Skin epidermis (tissue), 12 donors: ENCODE results near the gene KCNAB1.
A peak's percentile ranks its signal among the peaks of the same experiment; 100 is the strongest.

Experiments
- H3K27ac ChIP-seq, 21 experiments: fragments of 200-600 bp; sonication (generic) in 11 of 21; one replicate each; pipeline ENCODE4 v1.5.0; 2020; ENCODE audit warnings: mild to moderate bottlenecking in 3 of 21, inconsistent platforms in 2 of 21, moderate library complexity in 2 of 21
- H3K4me3 ChIP-seq, 7 experiments: fragments of 200-600 bp; sonication (generic) in 2 of 7; one replicate each; pipeline ENCODE4 v1.5.0; 2020; ENCODE audit warnings: inconsistent platforms in 2 of 7, mild to moderate bottlenecking in 2 of 7, moderate library complexity in 1 of 7

The KCNAB1 gene

DNA sequence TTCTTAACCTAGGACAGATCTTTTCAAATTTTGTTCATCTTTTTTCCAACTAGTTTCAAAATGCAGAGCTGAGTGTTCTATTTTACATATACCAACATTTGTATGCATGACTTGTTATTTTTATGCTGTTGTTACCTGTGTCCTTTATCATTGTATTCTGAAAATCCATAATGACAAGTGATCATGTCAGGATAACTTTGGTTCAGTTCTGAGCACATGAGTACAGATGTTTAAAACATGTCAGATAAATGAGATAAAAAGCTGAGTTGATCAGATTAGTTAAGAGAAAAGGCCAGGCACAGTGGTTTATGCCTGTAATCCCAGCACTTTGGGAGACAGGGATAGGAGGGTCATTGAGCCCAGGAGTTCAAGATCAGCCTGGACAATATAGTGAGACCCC, 229.6 kb downstream of the KCNAB1 start:
- no peak overlapping the region for H3K27ac ChIP-seq

DNA sequence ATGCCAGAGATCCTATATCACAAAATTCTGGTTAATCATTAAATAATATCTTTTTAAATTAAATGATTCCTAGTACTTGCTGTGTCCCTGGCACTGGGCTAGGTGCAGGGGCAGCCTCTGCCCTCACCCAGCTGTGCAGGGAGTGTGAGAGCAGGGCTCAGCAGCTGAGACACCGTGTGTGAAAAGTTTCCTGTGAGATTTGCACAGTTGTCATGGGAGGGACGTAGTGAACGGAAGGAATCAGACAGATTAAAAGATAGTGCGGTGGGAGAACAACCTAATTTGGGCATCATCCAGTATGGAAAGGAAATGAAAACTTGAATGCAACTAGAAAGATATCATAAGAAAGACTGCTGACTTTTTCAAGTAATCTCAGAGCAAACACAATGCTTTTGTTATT, 230.4 kb downstream of the KCNAB1 start:
- H3K4me3 ChIP-seq: no peak overlapping the region

More for the DNA sequence above, 229.6 kb downstream of the KCNAB1 start:
- H3K4me3 ChIP-seq: no peak overlapping the region

DNA sequence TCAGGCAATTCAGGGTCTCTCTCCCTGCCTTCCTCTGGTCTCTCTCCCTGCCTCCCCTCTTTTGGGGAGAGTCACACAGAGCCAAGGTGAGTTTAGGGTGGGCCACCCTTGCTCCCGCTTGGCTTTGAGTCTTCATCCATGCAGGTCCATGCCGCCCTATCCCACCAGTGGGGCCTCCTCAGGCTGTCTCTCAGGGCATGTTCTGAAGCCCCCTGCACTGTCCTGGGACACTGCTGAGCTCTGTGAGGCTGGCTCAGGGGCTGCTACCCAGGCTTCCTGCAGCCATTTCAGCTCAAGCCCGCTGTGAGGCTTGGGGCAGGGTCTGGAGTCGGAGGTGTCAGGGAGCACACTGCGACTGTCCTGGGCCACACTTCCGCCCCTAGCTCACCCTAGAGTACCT, 231.4 kb downstream of the KCNAB1 start:
- no peak overlapping the region for H3K4me3 ChIP-seq
- no peak overlapping the region for H3K27ac ChIP-seq

More for the DNA sequence above, 230.4 kb downstream of the KCNAB1 start:
- no peak overlapping the region for H3K27ac ChIP-seq

DNA sequence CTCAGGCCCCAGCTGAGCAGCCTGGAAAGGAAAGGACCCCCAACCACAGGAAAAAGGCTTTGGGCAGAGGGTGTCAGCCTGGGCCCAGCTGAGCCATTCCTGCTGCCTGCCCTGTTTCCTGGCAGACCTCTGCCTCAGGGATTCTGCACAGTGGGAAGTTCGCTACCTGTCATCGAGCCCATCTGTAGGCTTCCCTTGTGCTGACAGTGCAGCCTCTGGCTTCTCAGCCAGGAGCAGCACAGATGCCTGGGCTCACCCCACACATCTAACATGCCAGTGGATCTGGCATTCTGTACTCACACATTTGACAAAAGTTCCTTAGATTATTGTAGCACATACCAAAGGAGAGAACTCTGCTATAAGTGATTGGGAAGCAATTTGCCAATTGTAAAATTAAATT, 232.3 kb downstream of the KCNAB1 start:
- Histone ChIP-seq H3K4me3 (no peak overlapping the region), H3K27ac (no peak overlapping the region)

DNA sequence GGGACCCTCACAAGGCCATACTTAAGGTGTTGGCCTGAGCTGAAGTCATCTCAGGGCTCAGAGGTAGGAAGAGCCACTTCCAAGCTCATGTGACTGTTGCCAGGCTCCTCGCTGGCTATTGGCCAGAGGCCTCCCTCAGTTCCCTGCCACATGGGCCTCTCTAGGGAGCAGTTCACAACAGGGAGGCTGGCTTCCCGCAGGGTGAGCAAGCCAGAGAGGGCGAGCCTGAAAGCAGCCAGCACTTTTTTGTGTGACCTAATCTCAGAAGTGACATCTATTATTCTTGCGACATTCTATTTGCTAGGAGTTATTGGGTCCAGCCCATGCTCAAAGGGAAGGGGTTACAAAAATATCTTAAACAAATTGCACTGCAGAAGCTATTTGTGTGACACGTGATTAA, 233.2 kb downstream of the KCNAB1 start:
- H3K27ac ChIP-seq: no peak overlapping the region

DNA sequence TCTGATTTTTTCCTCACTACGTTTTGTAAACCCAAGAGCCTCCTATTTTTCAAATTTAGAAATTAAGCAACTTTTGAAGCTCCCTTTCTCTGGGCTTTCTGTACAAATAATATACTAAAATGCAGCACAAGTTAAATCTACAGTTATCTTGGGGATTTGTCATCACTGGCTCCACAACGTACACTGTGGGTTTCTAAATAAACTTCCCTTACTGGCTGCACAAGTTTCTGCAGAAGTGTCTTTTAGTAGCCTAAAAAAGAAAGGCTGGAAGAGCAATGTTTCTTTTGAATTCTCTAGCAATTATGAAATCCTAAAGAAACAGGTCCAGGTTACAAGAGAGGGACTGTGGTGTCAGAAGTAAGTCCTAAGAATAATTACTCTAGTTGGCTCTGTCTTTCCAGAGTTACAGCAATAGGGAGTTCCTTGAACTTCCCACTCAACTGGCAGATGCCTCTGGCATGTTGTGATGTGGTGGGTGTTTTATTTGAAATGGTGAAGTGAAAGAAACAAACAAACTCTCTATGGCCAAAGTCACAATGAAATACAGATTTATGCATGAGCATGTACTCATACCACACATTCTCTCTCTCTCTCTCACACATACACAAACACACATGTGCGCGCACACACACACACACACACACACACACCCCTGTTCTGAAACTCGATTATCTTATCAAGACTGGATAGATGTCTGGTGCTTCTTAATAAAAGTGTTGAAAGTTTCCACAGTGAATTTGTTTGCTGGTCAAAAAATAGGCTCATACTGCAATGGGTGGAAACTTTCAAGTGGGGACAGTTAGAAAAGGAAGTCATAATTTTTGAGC, 236.4 kb downstream of the KCNAB1 start:
- peak overlapping the region in 1 of 21 experiments; percentile 10 for H3K27ac ChIP-seq
- H3K4me3 ChIP-seq: no peak overlapping the region

More for the DNA sequence above, 233.2 kb downstream of the KCNAB1 start:
- H3K4me3 ChIP-seq: no peak overlapping the region

DNA sequence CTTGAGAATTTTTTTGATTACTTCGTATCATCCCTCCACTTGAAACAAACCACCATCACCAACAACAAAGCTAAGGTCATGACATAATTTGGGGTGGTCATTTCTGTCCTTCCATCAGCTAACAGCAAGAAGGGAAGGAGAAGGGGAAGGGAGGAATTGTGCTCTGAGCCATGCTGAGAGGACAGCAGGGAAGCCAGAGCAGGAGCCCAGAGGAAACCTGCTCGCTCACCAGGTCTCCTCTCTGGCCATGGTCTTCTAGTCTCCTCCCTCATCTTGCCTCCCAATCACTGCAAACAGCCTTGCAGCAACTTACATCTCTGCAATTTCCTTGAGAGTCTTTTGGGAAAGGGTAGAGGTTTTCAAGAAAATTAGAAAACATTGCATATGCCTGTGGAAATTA, 237.9 kb downstream of the KCNAB1 start:
- H3K27ac ChIP-seq: no peak overlapping the region
- no peak overlapping the region for H3K4me3 ChIP-seq

DNA sequence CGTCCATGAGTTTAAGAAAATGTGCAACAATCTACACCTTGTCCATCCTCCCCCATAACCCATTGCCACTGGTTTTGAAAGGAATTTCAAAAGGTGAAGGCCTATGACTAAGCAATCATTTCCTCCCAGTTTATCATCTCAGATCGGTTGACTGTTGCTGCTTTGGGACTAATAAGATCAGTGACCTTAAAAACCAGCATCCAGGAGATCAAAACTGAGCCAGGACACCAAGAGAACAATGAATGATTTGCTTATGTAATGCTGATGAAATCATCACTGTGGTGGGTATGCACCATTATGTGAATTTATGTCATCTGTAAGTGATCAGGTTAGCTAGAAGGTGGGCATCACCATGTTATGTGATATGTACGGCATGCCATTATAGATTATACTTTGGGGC, 239.0 kb downstream of the KCNAB1 start:
- Histone ChIP-seq H3K4me3 (no peak overlapping the region), H3K27ac (no peak overlapping the region)

DNA sequence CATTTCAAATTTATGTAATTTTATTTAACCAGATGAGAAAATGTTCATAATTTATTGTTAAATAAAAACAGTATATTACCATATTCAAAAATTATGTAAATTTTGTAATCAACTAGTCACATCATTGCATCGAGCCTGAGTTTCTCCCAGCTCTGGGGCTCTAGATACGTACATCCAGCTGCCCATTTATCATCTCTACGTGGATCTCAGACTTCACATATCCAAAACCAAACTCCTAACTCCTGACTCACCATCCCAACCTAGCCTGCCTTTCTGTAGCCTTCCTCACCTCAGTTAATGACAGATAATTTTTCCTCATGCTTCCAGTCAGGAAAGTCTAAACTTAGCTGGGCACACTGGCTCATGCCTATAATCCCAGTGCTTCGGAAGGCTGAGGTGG, 239.7 kb downstream of the KCNAB1 start:
- no peak overlapping the region for H3K4me3 ChIP-seq
- H3K27ac ChIP-seq: no peak overlapping the region

DNA sequence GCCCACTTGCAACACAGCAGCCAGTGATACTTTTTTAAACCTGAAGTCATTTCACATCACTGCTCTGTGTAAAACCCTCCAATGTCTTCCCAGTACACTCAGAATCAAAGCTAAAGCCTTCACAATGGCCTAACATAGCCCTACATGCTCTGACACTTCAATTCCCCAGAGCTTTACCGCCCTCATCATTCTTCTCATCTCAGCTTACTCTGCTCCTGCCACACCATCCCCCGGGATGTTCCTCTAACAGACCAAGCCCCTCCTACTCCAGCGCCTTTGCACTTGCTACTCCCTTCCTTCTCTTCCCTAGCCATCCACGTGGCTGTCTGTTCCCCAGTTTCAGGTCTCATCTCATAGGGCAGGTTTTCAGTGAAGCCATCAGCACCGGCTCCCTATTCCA, 240.6 kb downstream of the KCNAB1 start:
- no peak overlapping the region for H3K27ac ChIP-seq
- H3K4me3 ChIP-seq: no peak overlapping the region

DNA sequence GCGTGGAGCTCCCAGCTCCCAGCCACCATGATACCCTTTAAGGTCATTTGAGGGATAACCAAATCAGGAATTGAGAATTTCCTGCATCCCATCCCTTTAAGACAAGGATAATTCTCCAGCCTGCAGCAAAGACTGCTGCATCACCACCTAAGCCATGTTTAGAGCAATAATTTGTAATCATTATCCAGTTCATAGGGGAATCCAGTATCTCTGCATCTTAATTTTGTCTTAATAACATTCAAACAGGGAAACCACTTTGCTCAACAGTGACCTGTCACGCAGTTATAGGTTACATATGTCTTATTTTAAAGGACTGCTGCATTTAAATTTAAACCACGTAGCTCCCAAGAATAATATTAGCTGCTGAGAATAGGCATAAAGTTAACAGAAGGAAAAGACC, 246.2 kb downstream of the KCNAB1 start:
- no peak overlapping the region for H3K27ac ChIP-seq
- H3K4me3 ChIP-seq: no peak overlapping the region

DNA sequence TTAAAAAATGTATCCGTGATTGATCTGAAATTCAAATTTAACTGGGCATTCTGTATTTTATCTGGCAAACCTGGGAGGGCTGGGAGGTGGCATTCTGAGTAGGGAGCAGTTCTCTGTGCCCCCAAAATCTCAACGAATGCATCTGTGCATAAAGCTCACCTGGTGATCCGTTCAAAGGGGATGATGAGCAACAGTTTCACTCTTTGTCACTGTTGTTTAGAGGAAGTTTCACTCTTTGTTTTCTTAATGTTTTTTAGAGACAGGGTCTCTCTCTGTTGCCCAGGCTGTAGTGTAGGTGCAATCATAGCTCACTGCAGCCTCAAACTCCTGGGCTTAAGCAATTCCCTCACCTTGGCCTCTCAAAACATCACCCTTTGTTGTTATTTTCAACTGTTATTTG, 247.8 kb downstream of the KCNAB1 start:
- no peak overlapping the region for H3K4me3 ChIP-seq
- no peak overlapping the region for H3K27ac ChIP-seq

DNA sequence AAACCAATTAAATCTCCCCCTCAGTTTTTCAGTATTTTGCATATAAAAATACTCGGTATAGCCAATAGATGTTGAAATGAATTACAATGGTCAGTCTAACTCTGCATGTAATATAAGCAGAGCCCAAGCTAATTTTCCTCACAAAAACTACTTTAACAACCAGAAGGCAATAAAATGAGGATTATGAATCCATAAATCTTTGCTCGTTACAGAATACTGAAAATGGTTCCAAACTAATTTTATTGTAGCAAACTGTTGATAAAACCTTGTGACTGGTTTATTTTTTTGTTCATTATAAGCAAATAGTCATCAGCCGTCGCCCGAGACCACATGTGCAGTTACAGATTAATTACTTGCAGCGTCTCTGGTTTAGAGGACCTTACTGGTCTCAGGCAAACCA, 251.3 kb downstream of the KCNAB1 start:
- Histone ChIP-seq H3K4me3 (no peak overlapping the region), H3K27ac (no peak overlapping the region)

DNA sequence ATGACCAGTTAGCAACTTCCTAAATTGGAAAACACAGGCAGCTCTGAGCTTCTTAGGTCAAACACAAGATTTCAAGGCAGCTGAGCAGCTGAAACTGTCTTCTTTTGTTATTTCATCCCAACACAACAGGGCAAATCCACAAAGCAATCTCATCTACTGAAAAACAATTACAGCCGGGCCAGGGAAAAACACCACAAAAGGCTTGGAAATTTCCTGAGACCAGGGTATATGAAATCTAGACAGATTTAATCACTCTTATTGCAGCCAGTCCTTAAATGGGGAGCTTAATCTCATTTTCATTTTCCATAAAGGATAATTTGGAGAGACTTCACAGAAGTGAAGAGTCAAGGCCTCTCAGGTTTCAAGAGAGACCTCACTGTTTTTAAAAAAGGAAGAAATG, 252.7 kb downstream of the KCNAB1 start:
- H3K4me3 ChIP-seq: no peak overlapping the region
- no peak overlapping the region for H3K27ac ChIP-seq

DNA sequence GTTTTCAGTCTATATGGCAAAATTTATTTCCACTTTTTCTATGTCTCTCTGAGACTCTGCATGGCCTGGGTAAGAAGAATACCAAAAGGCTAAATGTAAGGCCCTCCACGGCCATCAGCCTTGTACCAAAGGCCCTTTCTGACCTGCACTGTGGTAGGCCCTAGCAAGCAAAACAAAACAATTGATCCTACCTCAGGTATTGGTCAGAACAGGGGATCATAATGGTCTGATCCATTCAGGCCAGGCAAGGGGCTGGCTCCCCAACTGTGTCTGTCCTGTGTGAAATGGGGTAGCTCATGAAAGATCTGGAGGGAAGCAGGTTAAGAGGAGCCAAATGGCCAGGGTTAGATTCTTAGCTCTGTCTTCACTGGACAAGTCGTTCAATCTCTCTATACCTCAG, 253.3 kb downstream of the KCNAB1 start:
- no peak overlapping the region for H3K4me3 ChIP-seq
- no peak overlapping the region for H3K27ac ChIP-seq

DNA sequence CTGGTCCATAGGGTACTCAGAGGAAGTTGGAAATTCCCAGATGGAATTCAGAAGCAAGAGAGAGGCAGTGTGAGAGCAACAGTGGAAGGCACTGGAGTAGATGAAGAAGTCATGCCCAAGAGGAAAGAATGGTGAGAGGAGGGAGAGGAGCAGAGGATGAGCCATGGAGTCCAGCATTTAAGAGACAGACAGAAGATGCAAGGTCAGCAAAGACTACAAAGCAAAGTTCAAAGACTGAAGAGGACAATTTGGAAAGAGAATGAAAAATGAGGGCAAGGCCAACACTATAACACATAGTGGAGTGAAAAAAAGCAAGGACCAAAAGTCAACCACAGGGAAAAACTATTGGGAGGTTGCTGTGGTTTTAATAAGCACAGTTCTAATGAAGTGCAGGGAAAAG, 255.8 kb downstream of the KCNAB1 start:
- H3K27ac ChIP-seq: no peak overlapping the region
- H3K4me3 ChIP-seq: no peak overlapping the region

DNA sequence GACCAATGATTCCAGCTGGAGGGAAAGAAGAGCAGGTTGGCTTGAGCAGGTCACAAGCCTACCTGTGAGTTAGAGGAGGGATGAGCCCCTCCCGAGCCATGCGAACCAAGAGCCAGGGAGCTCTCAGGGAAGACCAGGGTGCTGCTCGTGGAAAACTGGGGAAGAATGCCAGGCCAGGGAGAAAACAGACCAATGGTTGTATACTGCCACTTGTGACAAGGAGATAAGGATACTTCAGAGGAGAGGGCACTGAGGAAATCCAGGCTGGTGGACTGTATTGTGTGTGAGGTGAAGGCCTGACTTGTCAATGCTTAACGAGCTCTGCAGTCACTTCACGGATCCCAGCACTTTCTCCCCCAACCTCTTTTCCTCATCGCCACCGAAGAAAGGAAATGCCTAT, 256.9 kb downstream of the KCNAB1 start:
- no peak overlapping the region for H3K27ac ChIP-seq

DNA sequence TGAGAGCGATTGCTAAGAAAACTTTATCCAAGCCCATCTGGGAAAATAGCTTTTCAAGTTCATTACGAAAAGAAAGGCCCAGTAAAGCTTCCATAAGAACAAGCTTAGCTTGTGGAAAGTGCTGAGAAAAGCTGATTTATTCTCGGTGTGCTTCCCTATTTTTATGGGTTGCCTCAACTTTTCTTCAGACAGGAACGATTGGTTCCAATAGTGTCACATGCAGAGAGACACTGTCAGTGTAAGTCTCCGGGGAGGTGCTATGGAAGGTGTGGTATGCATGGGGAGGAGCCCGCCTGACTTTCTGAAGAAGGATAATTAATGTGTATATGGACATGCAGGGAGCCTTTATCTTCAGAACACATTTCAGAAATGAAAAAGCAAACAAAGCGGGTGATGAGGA, 257.3 kb downstream of the KCNAB1 start:
- Histone ChIP-seq H3K27ac (no peak overlapping the region), H3K4me3 (no peak overlapping the region)

More for the DNA sequence above, 256.9 kb downstream of the KCNAB1 start:
- H3K4me3 ChIP-seq: no peak overlapping the region

DNA sequence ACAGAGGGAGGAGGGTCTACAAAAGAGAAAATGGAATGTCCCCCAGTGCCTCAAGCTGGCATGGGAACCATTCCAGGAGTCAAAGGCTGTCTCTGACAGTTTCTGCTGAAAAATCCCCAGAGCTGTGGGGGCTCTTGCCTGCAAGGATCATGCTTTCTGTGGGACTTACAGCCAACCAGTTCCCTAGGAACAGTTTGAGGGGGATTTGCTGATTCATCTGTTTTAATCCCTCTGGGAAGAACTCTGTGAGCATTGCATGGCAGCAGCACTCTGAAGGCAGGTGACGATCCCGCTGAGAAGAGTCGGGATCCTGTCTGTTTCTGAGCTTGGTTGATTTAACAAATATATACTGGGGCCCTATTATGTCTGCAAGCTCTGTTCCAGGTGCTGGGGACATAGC, 258.5 kb downstream of the KCNAB1 start:
- no peak overlapping the region for H3K4me3 ChIP-seq
- no peak overlapping the region for H3K27ac ChIP-seq

DNA sequence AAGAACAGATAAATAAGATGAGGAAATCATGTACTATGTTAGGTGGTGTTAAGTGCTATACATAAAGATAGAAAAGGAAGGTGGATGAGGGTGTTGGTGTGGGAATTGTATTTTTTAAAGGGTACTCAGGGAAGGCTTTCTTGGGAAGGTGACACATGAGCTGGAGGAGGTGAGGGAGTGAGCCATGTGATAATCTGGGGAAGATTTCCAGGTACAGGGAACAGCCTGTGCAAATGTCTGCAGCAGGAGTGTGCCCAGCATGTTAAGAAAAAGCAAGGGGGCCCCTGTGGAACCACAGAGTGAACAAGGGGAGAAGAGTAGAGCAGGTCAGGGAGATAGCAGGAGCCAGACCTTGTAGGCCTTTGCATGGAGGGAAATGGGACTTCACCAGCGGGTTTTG, 258.9 kb downstream of the KCNAB1 start:
- Histone ChIP-seq H3K4me3 (no peak overlapping the region), H3K27ac (no peak overlapping the region)

DNA sequence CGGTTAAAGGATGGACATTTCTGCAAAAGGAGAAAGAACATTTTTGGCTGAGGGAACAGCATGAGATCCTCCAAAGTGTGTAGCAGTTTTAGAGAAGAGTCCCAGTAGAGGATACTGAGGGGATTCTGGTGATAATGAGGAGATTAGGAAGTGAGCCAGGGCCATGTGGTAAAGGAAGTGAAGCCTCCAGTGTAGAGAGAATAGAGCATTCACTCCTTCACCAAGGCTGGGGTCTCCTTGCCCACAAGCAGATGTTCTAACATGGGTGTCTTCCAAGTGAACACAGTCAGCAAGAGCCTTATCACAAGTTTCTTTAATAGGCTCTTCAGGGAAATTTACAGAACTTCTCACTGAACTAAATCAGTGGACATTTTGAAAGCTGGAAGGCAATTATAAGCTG, 260.9 kb downstream of the KCNAB1 start:
- H3K4me3 ChIP-seq: no peak overlapping the region
- no peak overlapping the region for H3K27ac ChIP-seq
